Transverse colon (tissue), 4 donors: ENCODE results near the gene EIF3J. TPM values are rescaled to one million over a fixed set of nuclear protein-coding genes. Genes with fewer than 3 reads are reported as not detected.

Experiments used
- DNase-seq: peaks from one replicate; pipeline ENCODE4 v3.0.0-alpha.2; 2019
- H3K27ac ChIP-seq, 4 donors: fragments of 200-600 bp; sonication (generic); 2 replicates each; pipeline ENCODE4 v1.5.1; 2016 to 2018; ENCODE audit warnings: inconsistent platforms in 4 of 4
- H3K27me3 ChIP-seq: fragments of 200-600 bp; sonication (generic); 2 replicates; pipeline ENCODE4 v1.5.1; 2017; ENCODE audit warnings: inconsistent platforms
- H3K36me3 ChIP-seq, 4 donors: fragments of 200-600 bp; sonication (generic); 2 replicates each; pipeline ENCODE4 v1.5.1; 2017 to 2019; ENCODE audit warnings: inconsistent platforms in 4 of 4
- H3K4me1 ChIP-seq, 4 donors: fragments of 200-600 bp; sonication (generic); 2 replicates each; pipeline ENCODE4 v1.5.1; 2017 to 2020; ENCODE audit warnings: inconsistent platforms in 4 of 4
- H3K4me3 ChIP-seq, 4 donors: fragments of 200-600 bp; sonication (generic); 1 replicate in 1 of 4; 2 replicates in 3 of 4; pipeline versions ENCODE4 v1.5.1 to v1.6.1; 2017 to 2019; ENCODE audit warnings: inconsistent platforms in 4 of 4
- H3K9me3 ChIP-seq, 2 donors: fragments of 200-600 bp; sonication (generic); 2 replicates each; pipeline ENCODE4 v1.5.1; 2017 to 2019; ENCODE audit warnings: inconsistent platforms in 2 of 2
- CTCF ChIP-seq, 5 experiments: fragments of 200-600 bp in 3 of 5; fragments of 450-650 bp in 2 of 5; sonication (generic) in 3 of 5; IDR thresholded peaks; 1 replicate in 2 of 5; 2 replicates in 3 of 5; pipeline ENCODE4 v1.5.1; 2016 to 2017; ENCODE audit warnings: antibody characterized with exemption in 5 of 5, inconsistent platforms in 3 of 5, mild to moderate bottlenecking in 2 of 5, moderate library complexity in 1 of 5
- EP300 ChIP-seq: sonication (generic); formaldehyde crosslinking; IDR thresholded peaks from one replicate; pipeline ENCODE4 v1.6.1; 2017; ENCODE audit warnings: antibody characterized with exemption, low read depth
- POLR2A ChIP-seq: fragments of 450-650 bp; IDR thresholded peaks from one replicate; pipeline ENCODE4 v1.6.1; 2016; ENCODE audit warnings: antibody characterized with exemption, mild to moderate bottlenecking, moderate library complexity
- POLR2AphosphoS5 ChIP-seq, 3 donors: sonication (generic); formaldehyde crosslinking; IDR thresholded peaks; one replicate each; pipeline ENCODE4 v1.6.1; 2016; ENCODE audit warnings: antibody characterized with exemption in 3 of 3
- WGBS, 2 donors: methylation state at CpG; one replicate each; pipeline ENCODE4 v1.1.5; 2018; ENCODE audit warnings: low coverage in 1 of 2; 5-methylcytosine and 5-hydroxymethylcytosine counted together
- in situ Hi-C, 4 donors: fragments of 200-750 bp; cut with MboI; loops; one replicate each; pipeline versions ENCODE4 v1.15.0 to v1.15.1; 2017; ENCODE audit warnings: low sequenced_read_pairs in 3 of 4, low pct_ligation_motif_present in 1 of 4, low pct_unique_long_range_greater_than_20kb in 1 of 4
- intact Hi-C: fragments of 100-400 bp; cut with DNase I; formaldehyde crosslinking; loops from one replicate; pipeline ENCODE4 v1.15.1; 2023; ENCODE audit warnings: low total_unique reads
- total RNA-seq, 4 donors: library from RNA; depleted of rRNA; stranded (reverse); fragments of >200 nt; gene quantifications; one replicate each; pipeline ENCODE4 v1.1.0, GENCODE V29; 2016

The EIF3J gene
- total RNA-seq, 4 donors from 2014 or later: 27.7 to 55.6 (median 42.2) TPM

GRCh38 chr15:44568338-44568737 is 31.4 kb downstream of the EIF3J start:
- H3K27ac ChIP-seq: no peak overlapping the region
- in situ Hi-C loops (no loop called here), intact Hi-C loops (no loop called here)
- DNase-seq: no peak
- no peaks in the 10 kb centered on the region for H3K4me1 ChIP-seq
- H3K36me3 ChIP-seq: peaks cover 2 to 74% (median 33%) of the 10 kb centered on the region in 4 donors
- no peaks in the 10 kb centered on the region for H3K27me3 ChIP-seq
- TF ChIP-seq CTCF (IDR thresholded peaks at IDR 0.05) (no peak), POLR2AphosphoS5 (IDR thresholded peaks at IDR 0.05) (no peak), EP300 (no peak), POLR2A (no peak)
- H3K9me3 ChIP-seq: no peaks in the 10 kb centered on the region
- H3K4me3 ChIP-seq: no peak overlapping the region
- 84 to 92% methylated on average over 3 of the region's 3 CpGs for WGBS, 2 donors

- TF ChIP-seq POLR2AphosphoS5 (IDR thresholded peaks at IDR 0.05): no peak
- TF ChIP-seq EP300: no peak
- TF ChIP-seq POLR2A: no peak
- no peak for TF ChIP-seq CTCF (IDR thresholded peaks at IDR 0.05)
- peaks cover 2 to 64% (median 30%) of the 10 kb centered on the region in 4 donors for H3K36me3 ChIP-seq
- intact Hi-C loops: no loop called here
- DNase-seq: no peak
- no peak overlapping the region for H3K27ac ChIP-seq
- no peaks in the 10 kb centered on the region for H3K27me3 ChIP-seq
- H3K4me3 ChIP-seq: no peak overlapping the region
- H3K4me1 ChIP-seq: no peaks in the 10 kb centered on the region
- H3K9me3 ChIP-seq: no peaks in the 10 kb centered on the region
- in situ Hi-C loops: no loop called here
- WGBS, 2 donors: 96% methylated on average over 4 of the region's 4 CpGs; no CpG with 5 or more reads in 1 of the 2 donors
Observed at GRCh38 chr15:44569316-44569715, 32.4 kb downstream of the EIF3J start.

- intact Hi-C loops: no loop called here
- H3K4me1 ChIP-seq: no peaks in the 10 kb centered on the region
- in situ Hi-C loops: no loop called here
- H3K9me3 ChIP-seq: no peaks in the 10 kb centered on the region
- H3K27ac ChIP-seq: no peak overlapping the region
- H3K36me3 ChIP-seq: peaks cover 0 to 54% (median 23%) of the 10 kb centered on the region in 4 donors
- WGBS, 2 donors: 91% methylated on average over 4 of the region's 4 CpGs; no CpG with 5 or more reads in 1 of the 2 donors
- DNase-seq: no peak
- TF ChIP-seq POLR2AphosphoS5 (IDR thresholded peaks at IDR 0.05) (no peak), EP300 (no peak), POLR2A (no peak), CTCF (IDR thresholded peaks at IDR 0.05) (no peak)
- H3K27me3 ChIP-seq: no peaks in the 10 kb centered on the region
- H3K4me3 ChIP-seq: no peak overlapping the region
Observed at GRCh38 chr15:44570361-44570760, 33.4 kb downstream of the EIF3J start.

GRCh38 chr15:44573386-44573785 is 36.4 kb downstream of the EIF3J start:
- no peaks in the 10 kb centered on the region for H3K9me3 ChIP-seq
- H3K27me3 ChIP-seq: no peaks in the 10 kb centered on the region
- H3K36me3 ChIP-seq: peaks cover 0 to 23% (median 7%) of the 10 kb centered on the region in 4 donors
- TF ChIP-seq POLR2A (no peak), CTCF (IDR thresholded peaks at IDR 0.05) (no peak), EP300 (no peak), POLR2AphosphoS5 (IDR thresholded peaks at IDR 0.05) (no peak)
- no peaks in the 10 kb centered on the region for H3K4me1 ChIP-seq
- in situ Hi-C loops: no loop called here
- H3K4me3 ChIP-seq: no peak overlapping the region
- no peak overlapping the region for H3K27ac ChIP-seq
- intact Hi-C loops: no loop called here
- WGBS, 2 donors: 80 to 92% methylated on average over 1 to 6 of the region's 6 CpGs
- no peak for DNase-seq
